ENCODE data around the gene PRSS50.
"Not testable (repeated sequence)": the region's sequence is repeated elsewhere in the genome, so short reads cannot be mapped to it uniquely, and the experiment has no call there.

Gene PRSS50

DNA sequence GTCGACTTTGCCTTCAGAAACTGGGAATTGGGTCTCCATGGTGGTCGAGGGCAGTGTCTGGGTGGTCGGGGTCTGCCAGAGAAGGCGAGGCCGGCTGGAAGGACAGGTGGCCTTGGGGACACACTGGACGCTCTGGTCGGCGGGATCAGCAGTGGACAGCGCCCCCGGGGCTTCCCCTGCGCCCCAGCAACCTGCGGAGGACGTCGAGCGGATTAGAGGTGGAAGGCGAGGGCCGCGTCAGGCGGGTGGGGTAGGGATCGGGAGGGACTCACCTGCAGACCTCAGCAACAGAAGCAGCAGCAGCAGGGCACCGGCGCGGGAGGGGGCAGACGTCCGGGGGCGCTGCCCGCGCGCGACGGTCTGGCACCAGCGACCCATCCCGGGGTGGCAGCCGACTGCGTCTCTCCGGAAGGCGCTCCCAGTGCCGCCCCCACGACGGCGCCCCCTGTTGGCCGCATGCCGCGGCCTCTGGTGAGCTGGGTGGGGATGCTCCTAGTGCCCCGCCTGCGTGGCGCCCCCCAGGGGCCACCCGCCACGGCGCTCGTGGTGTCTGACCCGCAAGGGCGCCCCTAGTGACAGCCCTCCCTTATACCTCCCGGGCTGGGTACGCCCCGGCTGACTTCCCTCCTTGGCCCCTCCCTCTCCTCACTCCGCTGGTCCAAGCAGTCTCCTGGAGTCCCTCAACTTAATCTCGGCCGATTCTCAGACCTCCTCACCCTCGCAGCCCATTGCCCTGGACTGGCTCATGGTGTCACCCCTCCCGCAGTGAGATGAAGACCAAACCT is at the start of gene PRSS50:
PRSS50 (minus strand) TSS at position 423 of the 785 bp plus-strand sequence; CDS start at position 378, 45 bp downstream.
- DNase-seq: peak; percentile 36 to 63

DNA sequence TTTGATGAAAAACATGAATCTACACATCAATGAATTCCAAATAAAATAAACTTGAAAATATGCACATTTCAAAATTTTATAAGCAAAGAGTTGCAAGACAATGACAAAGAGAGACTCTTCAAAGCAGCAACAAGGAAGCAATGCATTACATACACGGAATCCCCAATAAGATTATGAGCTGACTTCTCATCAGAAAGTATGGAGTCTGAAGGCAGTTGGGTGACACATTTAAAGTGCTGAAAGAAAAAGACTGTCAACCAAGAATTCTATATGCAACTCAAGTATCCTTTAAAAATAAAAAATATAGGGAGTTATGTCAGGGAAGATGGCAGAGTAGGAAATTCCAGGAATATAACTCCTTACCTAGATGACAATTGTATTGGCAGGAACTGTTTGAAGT is 46.5 kb upstream of the PRSS50 start:
- DNase-seq: no peak

DNA sequence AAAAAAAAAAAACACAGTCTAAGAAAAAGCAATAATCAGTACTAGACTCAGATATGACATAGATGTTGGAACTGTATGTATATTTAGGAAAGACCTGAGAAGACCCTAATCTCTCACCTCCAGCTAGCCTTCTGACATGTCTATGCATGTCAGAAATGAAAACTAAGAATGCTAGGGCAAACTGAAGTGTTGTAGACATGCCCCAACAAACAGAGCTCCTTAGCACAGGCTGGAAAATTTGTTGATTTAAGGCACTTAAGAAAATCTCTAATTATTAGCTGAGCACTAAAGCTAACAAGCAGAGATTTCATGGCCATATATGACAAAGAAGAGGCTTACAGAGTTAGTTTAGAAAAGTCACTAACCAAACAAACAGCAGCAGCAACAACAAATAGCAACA is 45.5 kb upstream of the PRSS50 start:
- no peak for DNase-seq

DNA sequence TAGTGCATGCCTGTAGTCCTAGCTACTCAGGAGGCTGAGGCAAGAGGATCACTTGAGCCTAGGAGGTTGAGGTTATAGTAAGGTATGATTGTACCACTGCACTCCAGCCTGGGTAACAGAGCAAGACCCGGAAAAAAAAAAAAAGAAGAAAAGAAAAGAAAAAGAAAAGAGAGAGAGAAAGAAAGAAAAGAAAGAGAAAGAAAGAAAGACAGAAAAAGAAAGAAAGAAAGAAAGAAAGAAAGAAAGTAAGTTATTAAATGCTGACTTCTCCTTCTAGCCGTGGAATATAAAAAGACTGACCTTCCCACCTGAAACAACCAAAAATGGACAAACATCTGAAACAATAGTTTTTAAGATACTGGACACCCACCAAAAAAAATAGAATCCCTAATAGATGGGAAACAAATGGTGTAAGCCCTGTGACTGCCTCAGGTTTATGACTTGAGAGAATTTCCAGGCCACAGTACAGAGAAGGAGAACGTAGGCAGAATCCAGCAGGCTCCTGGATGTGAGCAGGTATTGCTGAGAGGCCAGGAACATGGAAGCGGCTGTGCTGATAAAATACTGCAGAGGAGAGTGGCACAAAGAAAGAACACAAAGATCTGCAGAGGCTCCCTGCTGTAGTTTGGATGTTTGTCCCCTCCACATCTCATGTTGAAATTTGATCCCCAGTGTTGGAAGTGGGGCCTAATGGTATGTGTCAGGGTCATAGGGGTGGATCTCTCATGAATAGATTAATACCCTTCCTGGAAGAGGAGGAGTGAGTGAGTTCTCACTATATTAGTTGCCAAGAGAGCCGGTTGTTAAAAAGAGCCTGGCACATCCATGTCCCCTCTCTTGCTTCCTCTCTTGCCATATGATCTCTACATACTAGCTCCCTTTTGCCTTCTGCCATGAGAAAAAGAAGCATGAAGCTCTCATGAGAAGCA is 41.8 kb upstream of the PRSS50 start:
- no peak for DNase-seq

GRCh38 chr3:46756642-46757041 is 39.0 kb upstream of the PRSS50 start:
- DNase-seq: no peak

DNA sequence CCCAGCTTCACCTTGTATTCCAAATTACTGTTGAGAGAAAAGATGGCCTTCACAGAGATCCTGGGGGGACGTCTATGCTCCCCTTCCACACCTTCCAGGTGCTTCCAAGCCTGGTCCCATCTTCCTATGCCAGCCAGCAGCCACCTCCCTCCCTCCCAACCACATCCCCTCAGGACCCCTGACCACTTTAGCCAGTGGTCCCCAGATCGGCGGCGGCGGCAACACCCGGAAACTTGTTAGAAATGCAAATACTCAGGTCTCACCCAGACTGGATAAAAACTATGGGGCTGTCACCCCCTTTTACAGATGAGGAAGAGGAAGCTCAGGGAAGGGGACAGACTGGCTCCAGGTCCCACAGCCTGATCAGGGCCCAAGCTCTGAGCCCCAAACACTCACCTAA is 38.0 kb upstream of the PRSS50 start:
- no peak for DNase-seq

DNA sequence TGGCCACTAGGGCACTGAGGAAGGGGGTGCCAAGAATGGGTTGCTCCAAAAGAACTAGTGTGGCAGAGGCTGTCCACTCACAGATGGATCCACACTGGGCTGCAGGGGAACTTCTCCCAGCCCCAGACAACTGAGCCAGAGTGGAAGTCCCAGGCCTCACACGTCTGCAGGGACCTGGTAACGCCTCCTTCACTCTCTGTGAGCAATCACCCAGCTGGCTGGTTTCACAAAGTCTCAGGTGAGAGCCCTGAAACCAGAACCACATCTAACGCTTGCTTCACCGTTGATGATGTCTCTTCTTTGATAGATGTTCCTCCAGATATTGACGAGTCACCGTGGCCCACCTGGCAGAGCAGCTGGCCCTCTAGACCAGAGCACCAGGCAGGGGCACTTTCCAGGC is 35.5 kb upstream of the PRSS50 start:
- DNase-seq: not testable (repeated sequence)

DNA sequence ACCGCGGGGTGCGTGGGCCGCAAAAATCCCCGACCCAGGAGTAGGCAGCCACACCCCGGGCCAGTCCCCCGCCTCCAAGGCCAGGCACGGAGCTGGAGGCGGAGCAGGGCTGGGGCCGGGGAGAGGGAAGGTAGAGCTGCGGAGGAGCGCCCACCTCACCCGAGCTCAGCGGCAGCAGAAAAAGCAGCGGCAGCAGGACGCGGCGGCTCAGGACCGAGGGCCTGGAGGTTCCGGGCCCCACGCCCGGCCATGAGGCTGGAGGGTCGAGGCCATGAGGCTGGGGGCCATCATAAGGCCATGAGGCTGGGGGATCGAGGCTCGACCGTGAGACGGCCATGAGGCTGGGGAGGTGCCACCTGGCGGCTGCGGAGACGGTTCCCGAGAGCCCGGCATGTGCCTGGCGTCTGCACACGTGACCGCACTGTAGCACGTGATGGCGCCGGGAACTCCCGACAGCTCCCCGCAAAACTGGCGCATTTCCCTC is 32.9 kb upstream of the PRSS50 start:
- DNase-seq: no peak

- no peak for DNase-seq
Measured at GRCh38 chr3:46749129-46749528, 31.5 kb upstream of the PRSS50 start.

DNA sequence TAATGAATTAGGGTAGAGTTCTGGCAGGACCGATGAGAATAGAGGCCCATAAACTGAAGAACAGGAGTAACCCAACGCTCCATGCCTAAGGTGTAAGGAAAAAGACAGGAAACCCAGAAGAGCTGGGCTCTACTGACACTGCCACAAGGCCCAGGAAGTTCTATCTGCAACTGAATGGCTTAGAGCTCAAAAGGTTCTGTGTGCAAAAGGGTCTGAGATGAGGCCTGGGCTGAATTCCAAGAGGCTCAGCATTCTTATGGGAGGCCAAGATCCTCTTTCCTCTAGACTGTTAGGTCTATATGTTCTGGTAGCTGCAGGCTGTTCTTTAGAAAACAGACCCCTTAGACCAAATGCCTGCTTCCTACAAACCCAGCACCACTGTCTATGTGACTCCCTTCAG is 30.5 kb upstream of the PRSS50 start:
- no peak for DNase-seq

GRCh38 chr3:46746711-46747110 is 29.0 kb upstream of the PRSS50 start:
- no peak for DNase-seq

- no peak for DNase-seq
Measured at GRCh38 chr3:46742992-46743585, 25.4 kb upstream of the PRSS50 start.

- DNase-seq: not testable (repeated sequence)
Measured at GRCh38 chr3:46739565-46739964, 21.9 kb upstream of the PRSS50 start.

- DNase-seq: no peak
Measured at GRCh38 chr3:46737329-46737731, 19.7 kb upstream of the PRSS50 start.

DNA sequence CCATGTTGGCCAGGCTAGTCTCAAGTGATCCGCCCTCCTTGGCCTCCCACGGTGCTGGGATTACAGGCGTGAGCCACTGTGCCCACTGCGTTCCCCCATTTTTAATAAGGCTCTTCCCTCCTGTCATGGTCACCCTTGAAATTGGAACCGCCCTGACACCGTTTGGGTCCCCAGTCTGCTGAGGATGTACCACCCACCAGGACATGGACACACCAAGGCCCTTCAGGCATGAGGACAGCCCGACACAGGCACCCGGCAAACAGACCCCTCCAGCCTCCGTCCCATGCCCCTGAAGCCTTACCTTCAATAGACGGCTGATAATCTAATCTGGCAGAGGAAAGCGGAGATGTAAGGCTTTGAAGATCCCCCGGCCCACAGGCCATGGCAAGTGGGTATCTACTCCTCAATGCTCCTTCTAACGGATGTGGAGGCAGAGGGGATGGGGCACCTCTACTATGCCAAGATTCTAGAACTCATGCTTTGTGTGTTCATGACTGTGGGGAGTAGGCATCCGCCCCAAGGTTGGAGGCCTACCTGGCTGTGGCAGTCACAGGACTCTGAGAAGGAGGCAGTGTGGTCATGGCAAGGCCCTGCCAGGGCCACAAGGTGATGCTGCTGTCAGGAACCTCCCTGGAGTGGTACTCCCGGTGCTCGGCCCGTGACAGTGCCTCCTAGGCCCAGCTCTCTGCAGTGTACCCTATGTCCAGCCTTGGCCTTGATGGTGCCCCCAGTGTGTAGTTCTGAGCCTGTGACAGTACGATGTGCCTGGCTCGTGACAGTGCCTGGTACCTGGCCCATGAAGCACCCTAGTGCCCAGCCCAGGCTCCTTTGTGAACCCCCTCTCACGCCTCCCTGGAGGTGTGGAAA is 18.6 kb upstream of the PRSS50 start:
- DNase-seq: no peak

DNA sequence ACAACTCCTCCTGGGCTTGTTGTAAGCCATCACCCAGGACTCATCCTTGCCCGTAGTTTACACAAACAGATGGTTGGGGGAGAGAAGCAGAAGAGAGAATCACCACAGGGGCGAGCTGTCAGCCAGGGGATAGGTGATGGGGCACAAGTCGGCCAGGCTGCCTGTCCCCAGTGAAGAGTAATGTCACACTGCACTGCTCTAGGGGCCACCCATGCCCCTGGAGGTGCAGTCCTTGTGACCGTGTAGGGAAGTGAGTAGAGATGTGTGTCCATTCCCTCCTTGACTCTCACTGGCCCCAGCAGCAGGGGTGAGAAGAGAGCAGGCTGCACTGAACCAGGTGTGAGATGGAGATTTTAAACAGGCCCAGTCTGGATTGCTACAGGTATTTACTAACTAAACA is 17.1 kb upstream of the PRSS50 start:
- no peak for DNase-seq

DNA sequence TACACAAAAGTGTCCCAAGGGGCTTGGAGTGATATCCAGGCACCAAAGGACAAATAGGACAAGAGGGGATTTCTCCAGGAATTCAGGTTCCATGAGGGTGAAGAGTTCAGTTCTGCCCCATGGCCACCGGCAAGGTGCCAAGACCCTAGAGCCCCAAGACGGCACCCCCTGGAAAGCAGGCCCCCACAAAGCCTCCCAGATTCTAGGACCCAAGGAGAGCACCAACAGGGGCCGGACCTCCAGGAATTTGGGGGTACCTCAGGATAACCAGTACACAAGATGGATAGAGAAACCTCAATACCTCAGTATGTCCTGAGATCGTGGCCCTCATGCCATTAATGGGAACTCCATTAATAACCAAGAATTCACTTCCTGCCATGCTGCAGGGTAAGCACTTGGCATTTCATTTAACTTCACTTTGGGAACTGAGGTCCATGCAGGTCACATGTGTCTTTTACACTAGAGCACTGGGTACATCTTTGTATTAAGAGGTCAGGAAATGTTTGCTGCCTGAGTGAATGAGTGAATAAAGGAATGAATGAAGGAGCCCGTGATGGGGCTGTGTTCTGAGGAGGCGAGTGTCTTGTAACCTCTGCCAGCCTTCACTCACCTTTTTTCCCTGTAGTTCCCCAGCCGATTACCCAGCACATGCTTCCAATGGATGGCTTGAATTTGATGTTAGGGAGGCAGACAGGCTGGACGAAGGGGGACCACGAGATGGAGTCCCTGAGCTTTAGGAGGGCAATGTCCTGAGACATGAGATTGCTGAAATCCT is 15.5 kb upstream of the PRSS50 start:
- no peak for DNase-seq

GRCh38 chr3:46731795-46732194 is 14.1 kb upstream of the PRSS50 start:
- DNase-seq: no peak

- DNase-seq: no peak
Measured at GRCh38 chr3:46730819-46731218, 13.2 kb upstream of the PRSS50 start.

DNA sequence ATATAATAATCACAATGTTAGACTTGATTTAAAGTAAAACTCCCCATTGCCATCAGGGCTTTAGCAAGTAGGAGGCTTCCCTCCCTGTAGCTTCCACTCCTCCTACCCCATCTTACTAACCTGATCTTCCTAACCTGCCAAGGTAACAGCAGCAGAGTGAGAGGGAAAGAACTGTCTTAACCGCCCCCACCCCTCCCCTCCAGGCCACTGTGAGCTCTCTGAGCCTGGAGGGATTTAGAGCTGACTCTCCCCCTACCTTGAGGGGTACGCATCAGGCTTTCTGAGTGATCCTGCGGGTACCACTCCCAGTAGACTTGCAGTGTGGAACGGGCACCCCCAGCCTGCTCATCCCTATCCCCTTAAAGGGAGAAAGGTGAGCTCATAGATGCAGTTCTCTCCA is 11.4 kb upstream of the PRSS50 start:
- DNase-seq: no peak

- DNase-seq: no peak
Measured at GRCh38 chr3:46725621-46726314, 8.1 kb upstream of the PRSS50 start.

All from NCI-H1930 (cell line).